ENCODE data around the gene NR2F1.

Gene NR2F1

GRCh38 chr5:93593476-93594131 is 10.6 kb downstream of the NR2F1 start:
- DNase-seq (ENCODE audit: extremely low spot score), result no peak
- POLR2A ChIA-PET, result no interaction called here

GRCh38 chr5:93594591-93595419 is 11.8 kb downstream of the NR2F1 start:
- CTCF ChIA-PET, result interaction anchor here (0.7 kb wide), 1 partner anchor 50 kb away, joined by 3 read pairs; no protein-coding TSS in a partner anchor
- POLR2A ChIA-PET, result interaction anchor here (1.1 to 8.9 kb wide), 2 partner anchors 8 to 322 kb away, joined by 3 to 151 read pairs; partner anchors contain the start of gene NR2F1
- TF ChIP-seq FOXK2 (IDR thresholded peaks at IDR 0.05) (no peak), NFRKB (IDR thresholded peaks at IDR 0.05) (no peak), BHLHE40 (IDR thresholded peaks at IDR 0.05; ENCODE audit: borderline replicate concordance) (no peak), TARDBP (IDR thresholded peaks at IDR 0.05) (no peak), FOXA1 (IDR thresholded peaks at IDR 0.05) (no peak), ELF4 (IDR thresholded peaks at IDR 0.05) (no peak), L3MBTL2 (conservative IDR thresholded peaks at IDR 0.05) (no peak), CTBP1 (IDR thresholded peaks at IDR 0.05; ENCODE audit: borderline replicate concordance) (no peak), SP1 (IDR thresholded peaks at IDR 0.05) (no peak), LEF1 (IDR thresholded peaks at IDR 0.05; ENCODE audit: borderline replicate concordance) (no peak), ARNT (IDR thresholded peaks at IDR 0.05) (no peak), FOXM1 (IDR thresholded peaks at IDR 0.05; ENCODE audit: borderline replicate concordance) (no peak), ZNF384 (IDR thresholded peaks at IDR 0.05) (no peak), SUZ12 (IDR thresholded peaks at IDR 0.05) (no peak), HDGF (IDR thresholded peaks at IDR 0.05; ENCODE audit: borderline replicate concordance) (no peak), PKNOX1 (IDR thresholded peaks at IDR 0.05) (no peak)

More at GRCh38 chr5:93593476-93594131, 10.6 kb downstream of the NR2F1 start:
- CTCF ChIA-PET, result no interaction called here
- no peak for TF ChIP-seq NFRKB (IDR thresholded peaks at IDR 0.05)
- no peak for TF ChIP-seq FOXK2 (IDR thresholded peaks at IDR 0.05)
- TF ChIP-seq HDGF (IDR thresholded peaks at IDR 0.05; ENCODE audit: borderline replicate concordance), result no peak
- TF ChIP-seq ARNT (IDR thresholded peaks at IDR 0.05), result no peak
- no peak for TF ChIP-seq SP1 (IDR thresholded peaks at IDR 0.05)
- TF ChIP-seq ELF4 (IDR thresholded peaks at IDR 0.05), result no peak
- no peak for TF ChIP-seq L3MBTL2 (conservative IDR thresholded peaks at IDR 0.05)
- no peak for TF ChIP-seq CTBP1 (IDR thresholded peaks at IDR 0.05; ENCODE audit: borderline replicate concordance)
- TF ChIP-seq PKNOX1 (IDR thresholded peaks at IDR 0.05), result no peak
- no peak for TF ChIP-seq TARDBP (IDR thresholded peaks at IDR 0.05)
- no peak for TF ChIP-seq BHLHE40 (IDR thresholded peaks at IDR 0.05; ENCODE audit: borderline replicate concordance)

GRCh38 chr5:93595420-93596147 is 12.6 kb downstream of the NR2F1 start:
- ChIA-PET POLR2A (interaction anchor here (1.1 to 8.9 kb wide), 2 partner anchors 9 to 321 kb away, joined by 3 to 151 read pairs; partner anchors contain the start of gene NR2F1), CTCF (interaction anchor here (0.7 kb wide), 1 partner anchor 49 kb away, joined by 3 read pairs; no protein-coding TSS in a partner anchor)
- TF ChIP-seq LEF1 (IDR thresholded peaks at IDR 0.05; ENCODE audit: borderline replicate concordance) (no peak), PKNOX1 (IDR thresholded peaks at IDR 0.05) (no peak), FOXA1 (IDR thresholded peaks at IDR 0.05) (no peak), ZNF384 (IDR thresholded peaks at IDR 0.05) (no peak), ELF4 (IDR thresholded peaks at IDR 0.05) (no peak), ARNT (IDR thresholded peaks at IDR 0.05) (no peak), TARDBP (IDR thresholded peaks at IDR 0.05) (no peak), SP1 (IDR thresholded peaks at IDR 0.05) (no peak), HDGF (IDR thresholded peaks at IDR 0.05; ENCODE audit: borderline replicate concordance) (no peak), SUZ12 (IDR thresholded peaks at IDR 0.05) (no peak), FOXM1 (IDR thresholded peaks at IDR 0.05; ENCODE audit: borderline replicate concordance) (no peak), FOXK2 (IDR thresholded peaks at IDR 0.05) (no peak), BHLHE40 (IDR thresholded peaks at IDR 0.05; ENCODE audit: borderline replicate concordance) (no peak), CTBP1 (IDR thresholded peaks at IDR 0.05; ENCODE audit: borderline replicate concordance) (no peak), NFRKB (IDR thresholded peaks at IDR 0.05) (no peak), L3MBTL2 (conservative IDR thresholded peaks at IDR 0.05) (no peak)
- DNase-seq (ENCODE audit: extremely low spot score), result no peak

More at GRCh38 chr5:93594591-93595419, 11.8 kb downstream of the NR2F1 start:
- DNase-seq (ENCODE audit: extremely low spot score), result no peak

- ChIA-PET POLR2A (interaction anchor here (2.2 to 8.9 kb wide), 3 partner anchors 10 to 25 kb away, joined by 16 to 151 read pairs (median 35); partner anchors contain the start of gene NR2F1), CTCF (interaction anchor here (2.3 kb wide), 1 partner anchor 204 kb away, joined by 10 read pairs; no protein-coding TSS in a partner anchor)
- no peak for DNase-seq (ENCODE audit: extremely low spot score)
- TF ChIP-seq ZNF384 (IDR thresholded peaks at IDR 0.05) (no peak), ELF4 (IDR thresholded peaks at IDR 0.05) (no peak), FOXM1 (IDR thresholded peaks at IDR 0.05; ENCODE audit: borderline replicate concordance) (no peak), FOXA1 (IDR thresholded peaks at IDR 0.05) (no peak)
Measured at GRCh38 chr5:93596310-93596675, 13.3 kb downstream of the NR2F1 start.
